ENCODE measurements around the gene KCTD20.
"Not testable (repeated sequence)": the region's sequence is repeated elsewhere in the genome, so short reads cannot be mapped to it uniquely, and the experiment has no call there.

Gene KCTD20

GRCh38 chr6:36443471-36444428 is 950 bp downstream of the KCTD20 start:
- DNase-seq (ENCODE audit: low read depth in 2 of 2): no peak

GRCh38 chr6:36444470-36444869 is 1.7 kb downstream of the KCTD20 start:
- DNase-seq (ENCODE audit: low read depth in 2 of 2): no peak

- no peak for DNase-seq (ENCODE audit: low read depth in 2 of 2)
Observed at GRCh38 chr6:36445621-36446020, 2.8 kb downstream of the KCTD20 start.

- DNase-seq (ENCODE audit: low read depth in 2 of 2): not testable (repeated sequence)
Observed at GRCh38 chr6:36449173-36449572, 6.4 kb downstream of the KCTD20 start.

GRCh38 chr6:36452897-36453296 is 10.1 kb downstream of the KCTD20 start:
- DNase-seq (ENCODE audit: low read depth in 2 of 2): not testable (repeated sequence)

GRCh38 chr6:36455486-36456027 is 12.8 kb downstream of the KCTD20 start:
- DNase-seq (ENCODE audit: low read depth in 2 of 2): no peak

GRCh38 chr6:36459501-36459900 is 16.7 kb downstream of the KCTD20 start:
- no peak for DNase-seq (ENCODE audit: low read depth in 2 of 2)

- DNase-seq (ENCODE audit: low read depth in 2 of 2): no peak
Observed at GRCh38 chr6:36460916-36461315, 18.1 kb downstream of the KCTD20 start.

- DNase-seq (ENCODE audit: low read depth in 2 of 2): no peak
Observed at GRCh38 chr6:36461646-36462045, 18.8 kb downstream of the KCTD20 start.

- no peak for DNase-seq (ENCODE audit: low read depth in 2 of 2)
Observed at GRCh38 chr6:36463676-36464075, 20.9 kb downstream of the KCTD20 start.

GRCh38 chr6:36464233-36464632 is 21.4 kb downstream of the KCTD20 start:
- DNase-seq (ENCODE audit: low read depth in 2 of 2): no peak

GRCh38 chr6:36467625-36468024 is 24.8 kb downstream of the KCTD20 start:
- no peak for DNase-seq (ENCODE audit: low read depth in 2 of 2)

- no peak for DNase-seq (ENCODE audit: low read depth in 2 of 2)
Observed at GRCh38 chr6:36469148-36469661, 26.4 kb downstream of the KCTD20 start.

- DNase-seq (ENCODE audit: low read depth in 2 of 2): no peak
Observed at GRCh38 chr6:36469946-36470345, 27.1 kb downstream of the KCTD20 start.

GRCh38 chr6:36478051-36478526 is 35.3 kb downstream of the KCTD20 start:
- DNase-seq (ENCODE audit: low read depth in 2 of 2): no peak

- DNase-seq (ENCODE audit: low read depth in 2 of 2): no peak
Observed at GRCh38 chr6:36479256-36479655, 36.5 kb downstream of the KCTD20 start.

- DNase-seq (ENCODE audit: low read depth in 2 of 2): not testable (repeated sequence)
Observed at GRCh38 chr6:36483326-36483725, 40.5 kb downstream of the KCTD20 start.

GRCh38 chr6:36484736-36485135 is 41.9 kb downstream of the KCTD20 start:
- DNase-seq (ENCODE audit: low read depth in 2 of 2): no peak

- DNase-seq (ENCODE audit: low read depth in 2 of 2): no peak
Observed at GRCh38 chr6:36487698-36488097, 44.9 kb downstream of the KCTD20 start.

- DNase-seq (ENCODE audit: low read depth in 2 of 2): no peak
Observed at GRCh38 chr6:36488221-36488620, 45.4 kb downstream of the KCTD20 start.

- no peak for DNase-seq (ENCODE audit: low read depth in 2 of 2)
Observed at GRCh38 chr6:36489426-36489825, 46.6 kb downstream of the KCTD20 start.

- DNase-seq (ENCODE audit: low read depth in 2 of 2): no peak
Observed at GRCh38 chr6:36491378-36491965, 48.7 kb downstream of the KCTD20 start.
